KOPT-K1 (cell line): ENCODE results near the gene SEC61A1.
A peak's percentile ranks its signal among the peaks of the same experiment; 100 is the strongest.

Source experiments
- H3K27ac ChIP-seq: fragments of 200-600 bp; sonication (generic); 2 replicates; pipeline ENCODE4 v1.5.1; 2016; ENCODE audit warnings: antibody characterized with exemption, mild to moderate bottlenecking, low read depth, low read length; ENCODE audit not compliant: poor library complexity, severe bottlenecking
- H3K36me3 ChIP-seq: fragments of 200-600 bp; sonication (generic); 2 replicates; pipeline ENCODE4 v1.5.1; 2017; ENCODE audit warnings: antibody characterized with exemption, mild to moderate bottlenecking, low read length, moderate library complexity; ENCODE audit not compliant: insufficient read depth
- H3K9me3 ChIP-seq: fragments of 200-600 bp; sonication (generic); 2 replicates; pipeline ENCODE4 v1.5.1; 2017; ENCODE audit warnings: antibody characterized with exemption, low read length, mild to moderate bottlenecking; ENCODE audit not compliant: insufficient read depth, poor library complexity, severe bottlenecking

Gene SEC61A1

GRCh38 chr3:128103136-128103676 is 51.0 kb downstream of the SEC61A1 start:
- H3K36me3 ChIP-seq, result peaks cover 100% of the 10 kb centered on the region
- H3K9me3 ChIP-seq, result no peaks in the 10 kb centered on the region
- no peak overlapping the region for H3K27ac ChIP-seq

GRCh38 chr3:128107834-128108233 is 55.6 kb downstream of the SEC61A1 start:
- Histone ChIP-seq H3K27ac (no peak overlapping the region), H3K9me3 (no peaks in the 10 kb centered on the region), H3K36me3 (peaks cover 97% of the 10 kb centered on the region)

GRCh38 chr3:128111147-128111546 is 58.9 kb downstream of the SEC61A1 start:
- Histone ChIP-seq H3K27ac (no peak overlapping the region), H3K36me3 (peaks cover 86% of the 10 kb centered on the region), H3K9me3 (no peaks in the 10 kb centered on the region)

GRCh38 chr3:128112357-128112968 is 60.2 kb downstream of the SEC61A1 start:
- Histone ChIP-seq H3K36me3 (peaks cover 85% of the 10 kb centered on the region), H3K9me3 (no peaks in the 10 kb centered on the region), H3K27ac (peak overlapping the region; percentile 54)

GRCh38 chr3:128113817-128114794 is 61.9 kb downstream of the SEC61A1 start:
- Histone ChIP-seq H3K9me3 (no peaks in the 10 kb centered on the region), H3K36me3 (peaks cover 85% of the 10 kb centered on the region), H3K27ac (peak overlapping the region; percentile 49)
